NCI-H1694 treated with DMSO at 0.1 percent for 48 hours (cell line): Measurements from ENCODE around the gene DAPK3.
"Not testable (repeated sequence)": the region's sequence is repeated elsewhere in the genome, so short reads cannot be mapped to it uniquely, and the experiment has no call there.

ENCODE experiments used
- DNase-seq: peaks from one replicate; lab custom pipeline; 2025; lab: John Stamatoyannopoulos, UW

Gene DAPK3

DNA sequence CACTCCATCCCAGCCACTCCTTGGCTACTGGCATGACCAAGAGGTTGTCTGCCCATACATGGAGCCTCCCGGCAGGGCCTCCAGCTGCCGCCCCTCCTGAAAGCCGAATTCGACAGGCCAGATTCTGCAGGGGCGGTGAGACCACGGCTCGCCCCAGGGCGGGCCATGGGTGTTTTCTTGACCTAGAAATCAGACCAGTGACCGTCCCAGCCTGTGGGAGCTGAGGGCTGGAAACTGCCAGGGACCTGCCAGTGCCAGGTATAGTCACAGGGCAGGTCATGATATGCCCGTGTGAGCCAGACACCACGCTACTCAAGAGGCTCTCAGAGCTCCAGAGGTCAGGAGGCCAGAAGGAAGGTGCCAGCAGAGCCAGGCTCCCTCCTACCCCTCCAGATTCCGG lies 16.8 kb downstream of the DAPK3 start:
- no peak for DNase-seq

GRCh38 chr19:3952755-3953276 lies 18.1 kb downstream of the DAPK3 start:
- not testable (repeated sequence) for DNase-seq

- DNase-seq, result no peak
These were observed 19.7 kb downstream of the DAPK3 start for GRCh38 chr19:3950871-3951861.

DNA sequence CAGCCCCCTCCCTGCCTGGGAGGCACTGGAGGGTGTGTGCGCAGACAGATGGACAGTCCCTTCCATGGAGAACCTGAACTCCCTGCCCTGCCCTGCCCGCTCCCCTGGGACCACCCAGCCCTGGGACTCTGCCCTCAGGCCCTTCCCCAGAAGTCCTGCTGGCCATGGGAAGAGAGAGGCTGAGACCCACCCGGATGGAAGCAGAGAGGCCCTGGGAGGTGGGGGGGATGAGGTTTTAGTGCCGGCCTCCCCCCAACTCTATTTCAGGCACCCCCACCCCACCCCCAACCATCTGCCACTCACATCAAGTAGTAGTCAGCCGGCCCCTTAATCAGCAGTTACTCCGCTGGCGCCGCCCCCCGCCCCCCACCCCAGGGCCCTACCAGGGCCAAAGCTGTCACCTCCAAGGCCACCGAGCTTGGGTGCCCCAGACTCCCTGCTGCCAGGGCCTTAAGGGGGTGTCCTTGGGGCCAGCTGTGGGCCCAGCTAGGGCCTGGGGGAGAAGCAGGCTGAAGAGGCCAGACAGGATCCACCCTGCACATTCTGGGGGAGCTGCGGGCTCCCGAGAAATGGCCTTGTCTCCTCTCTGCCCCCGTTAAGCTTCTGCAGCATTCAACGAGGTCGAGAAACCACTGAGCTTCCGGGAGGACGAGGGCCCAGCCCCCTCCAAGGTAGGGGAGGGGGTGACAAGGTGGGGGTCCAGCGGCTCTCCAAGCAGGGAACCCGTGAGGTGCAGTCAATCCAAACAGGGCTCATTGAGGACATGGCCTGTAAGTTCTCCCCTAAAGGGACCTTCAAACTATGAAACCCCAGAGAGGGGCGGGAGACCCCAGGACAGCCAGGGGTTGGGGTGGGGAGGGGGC lies 20.7 kb downstream of the DAPK3 start:
- DNase-seq, result no peak

GRCh38 chr19:3949294-3949693 lies 21.6 kb downstream of the DAPK3 start:
- no peak for DNase-seq

DNA sequence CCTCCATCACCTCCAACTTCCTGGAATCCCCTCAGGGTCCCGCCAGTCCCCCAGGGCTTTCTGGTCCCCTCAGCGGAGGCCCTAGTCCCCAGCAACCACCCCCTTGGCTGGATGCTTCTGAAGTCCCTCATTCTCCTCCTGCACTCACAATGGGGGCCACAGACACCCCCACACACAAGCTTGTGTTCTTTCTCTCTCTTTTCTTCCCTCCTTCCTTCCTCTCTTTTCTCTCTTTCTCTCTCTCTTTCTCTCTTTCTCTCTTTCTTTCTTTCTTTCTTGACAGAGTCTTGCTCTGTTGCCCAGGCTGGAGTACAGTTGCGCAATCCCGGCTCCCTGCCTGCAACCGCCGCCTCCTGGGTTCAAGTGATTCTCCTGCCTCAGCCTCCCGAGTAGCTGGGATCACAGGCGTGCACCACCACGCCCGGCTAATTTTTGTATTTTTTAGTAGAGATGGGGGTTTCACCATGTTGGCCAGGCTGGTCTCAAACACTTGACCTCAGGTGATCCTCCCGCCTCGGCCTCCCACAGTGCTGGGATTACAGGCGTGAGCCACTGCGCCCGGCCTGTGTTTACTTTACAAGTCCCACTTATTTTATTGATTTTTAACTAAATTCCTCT lies 23.5 kb downstream of the DAPK3 start:
- not testable (repeated sequence) for DNase-seq

DNA sequence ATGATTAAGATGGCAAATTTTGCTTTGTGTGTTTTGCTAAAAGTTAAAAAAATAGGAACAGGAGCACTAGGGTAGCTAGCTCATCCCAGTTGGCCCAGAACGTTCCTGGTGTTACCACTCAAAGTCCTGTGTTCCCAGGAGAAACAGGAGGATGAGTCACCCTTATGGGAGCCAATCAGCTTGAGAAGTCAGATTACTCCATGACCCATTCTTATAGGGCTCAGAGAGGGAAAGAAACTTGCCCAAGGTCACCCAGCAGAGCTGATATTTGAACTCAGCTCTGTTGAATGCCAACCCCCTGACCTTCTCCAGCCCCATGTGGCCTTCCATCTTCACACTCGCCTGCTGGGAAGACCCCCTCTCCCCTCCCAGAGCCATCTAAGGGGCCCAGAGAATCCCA lies 25.1 kb downstream of the DAPK3 start:
- DNase-seq, result no peak

- DNase-seq, result no peak
These were observed 26.7 kb downstream of the DAPK3 start for GRCh38 chr19:3944018-3944721.

DNA sequence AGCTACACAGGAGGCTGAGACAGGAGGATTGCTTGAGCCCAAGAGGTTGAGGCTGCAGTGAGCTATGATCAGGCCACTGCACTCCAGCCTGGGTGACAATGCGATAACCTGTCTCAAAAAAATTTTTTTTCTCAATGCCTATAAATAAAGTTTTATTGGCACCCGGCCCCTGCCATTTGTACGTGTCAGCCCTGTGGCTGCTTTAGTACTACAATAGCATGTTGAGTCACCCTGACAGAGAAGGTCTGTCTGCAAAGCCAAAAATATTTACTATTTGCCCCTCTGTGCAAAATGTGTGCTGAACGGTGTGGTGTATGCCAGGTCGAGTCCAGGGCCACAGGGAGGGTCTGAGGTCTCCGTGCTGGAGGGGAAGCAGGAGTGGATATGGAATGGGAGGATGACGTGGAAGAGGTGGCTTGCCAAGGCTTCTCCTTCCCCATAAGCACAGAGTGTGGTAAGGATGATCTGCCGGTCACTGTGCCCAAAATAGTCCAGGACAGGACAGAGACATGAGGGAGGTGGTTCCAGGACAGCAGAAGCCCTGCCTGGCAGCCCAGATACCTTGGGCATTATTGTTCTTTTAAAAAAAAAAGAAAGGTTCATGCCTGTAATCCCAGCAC lies 28.0 kb downstream of the DAPK3 start:
- no peak for DNase-seq

DNA sequence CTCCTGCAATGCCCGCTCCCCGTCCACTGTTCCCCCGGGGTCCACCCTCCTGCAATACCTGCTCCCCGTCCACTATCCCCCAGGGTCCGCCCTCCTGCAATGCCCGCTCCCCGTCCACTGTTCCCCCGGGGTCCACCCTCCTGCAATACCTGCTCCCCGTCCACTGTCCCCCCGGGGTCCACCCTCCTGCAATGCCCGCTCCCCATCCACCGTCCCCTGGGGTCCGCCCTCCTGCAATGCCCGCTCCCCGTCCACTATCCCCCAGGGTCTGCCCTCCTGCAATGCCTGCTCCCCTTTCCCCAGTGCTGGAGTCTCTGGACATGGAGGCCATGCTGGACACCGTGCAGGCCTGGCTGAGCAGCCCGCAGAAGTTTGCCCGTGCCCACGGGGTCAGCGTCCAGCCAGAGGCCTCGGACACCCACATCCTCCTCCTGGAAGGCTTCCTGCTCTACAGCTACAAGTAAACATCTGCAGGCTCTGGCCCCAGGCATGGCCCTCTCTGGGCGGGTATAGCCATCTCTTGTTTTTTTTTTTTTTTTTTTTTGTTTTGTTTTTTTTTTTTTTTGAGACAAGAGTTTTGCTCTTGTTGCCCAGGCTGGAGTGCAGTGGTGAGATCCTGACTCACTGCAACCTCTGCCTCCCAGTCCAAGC lies 32.5 kb downstream of the DAPK3 start:
- DNase-seq, result not testable (repeated sequence)

DNA sequence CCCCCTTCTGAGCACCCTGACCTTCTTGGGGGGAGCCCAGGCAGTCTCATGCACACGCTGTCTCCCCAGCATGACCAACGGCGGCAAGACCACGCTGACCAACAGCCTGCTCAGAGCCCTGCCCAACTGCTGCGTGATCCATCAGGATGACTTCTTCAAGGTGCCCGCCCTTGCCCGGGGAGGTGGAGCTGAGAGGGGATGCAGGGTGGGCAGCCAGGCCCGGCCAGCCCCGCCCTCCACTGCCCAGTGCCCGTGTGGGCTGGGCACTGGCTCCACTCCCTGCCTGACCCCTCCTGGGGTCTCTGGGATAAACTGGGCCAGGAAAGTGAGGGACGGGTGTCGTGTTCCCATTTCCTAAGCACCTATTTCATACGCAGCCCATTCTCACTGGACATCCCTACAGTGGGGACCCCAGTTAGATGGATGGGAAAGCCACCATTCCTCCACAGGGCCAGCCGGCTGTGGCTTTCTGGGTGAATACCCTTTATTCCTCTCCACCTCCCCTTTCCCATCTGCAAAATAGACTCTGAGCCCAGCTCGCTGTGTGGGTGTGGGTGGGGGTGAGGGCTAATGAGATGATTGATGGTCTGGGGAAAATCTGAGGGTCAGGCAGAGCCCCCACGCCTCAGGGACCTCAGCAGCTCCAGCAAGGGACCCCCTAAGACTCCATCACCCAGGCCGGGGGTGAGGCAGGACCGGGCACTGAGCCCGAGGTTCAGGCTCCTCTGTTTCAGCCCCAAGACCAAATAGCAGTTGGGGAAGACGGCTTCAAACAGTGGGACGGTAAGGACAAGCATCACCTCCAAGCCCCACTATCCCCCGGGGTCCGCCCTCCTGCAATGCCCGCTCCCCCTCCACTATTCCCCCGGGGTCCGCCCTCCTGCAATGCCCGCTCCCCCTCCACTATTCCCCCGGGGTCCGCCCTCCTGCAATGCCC lies 34.1 kb downstream of the DAPK3 start:
- no peak for DNase-seq

DNA sequence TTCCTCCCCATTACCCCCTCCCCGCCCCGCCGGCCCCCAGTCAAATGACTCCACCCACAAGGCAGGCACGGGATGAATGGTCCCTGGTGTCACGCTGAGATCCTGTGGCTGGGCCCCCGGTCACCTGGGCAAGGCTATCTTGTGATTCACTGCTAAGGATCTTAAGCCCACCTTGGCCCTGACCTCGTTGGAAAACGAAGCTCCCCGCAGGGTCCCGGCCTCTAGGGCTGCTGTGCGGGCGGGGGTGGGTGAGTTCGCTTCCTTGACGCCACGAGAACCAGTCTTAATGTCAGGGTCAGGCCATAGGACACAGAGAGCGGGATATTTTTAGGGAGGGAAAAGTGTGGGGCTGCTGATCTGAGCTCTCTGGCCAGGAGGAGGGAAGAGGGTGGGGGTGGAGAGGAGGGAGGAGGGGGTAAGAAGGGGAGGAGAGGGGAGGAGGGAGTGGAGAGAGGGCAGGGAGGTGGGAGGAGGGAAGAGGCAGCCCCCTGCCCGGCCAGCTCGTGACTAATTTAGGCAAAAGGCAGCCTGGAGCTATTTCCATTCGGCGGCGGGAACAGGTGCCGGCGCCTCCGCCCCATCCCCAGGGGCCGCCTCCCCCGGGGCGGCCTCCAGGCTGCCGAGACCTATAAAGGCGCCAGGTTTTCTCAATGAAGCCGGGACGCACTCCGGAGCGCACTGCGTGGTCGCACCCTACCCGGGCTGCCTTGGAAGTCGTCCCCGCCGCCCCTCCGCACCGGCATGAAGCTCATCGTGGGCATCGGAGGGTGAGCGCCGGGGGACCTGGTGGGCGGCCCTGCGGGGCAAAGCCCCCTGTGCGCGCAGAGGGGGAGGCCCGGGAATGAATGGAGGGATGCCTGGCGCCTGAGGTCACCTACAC lies 37.7 kb downstream of the DAPK3 start, which contains the start of gene NMRK2:
Gene NMRK2, plus strand, starts transcription at position 139 of the 880 bp plus-strand sequence. Its CDS starts 603 bp downstream, at position 742.
- no peak for DNase-seq

- no peak for DNase-seq
These were observed 39.9 kb downstream of the DAPK3 start for GRCh38 chr19:3931041-3931440.

- DNase-seq, result no peak
These were observed 47.0 kb downstream of the DAPK3 start for GRCh38 chr19:3923912-3924311.

DNA sequence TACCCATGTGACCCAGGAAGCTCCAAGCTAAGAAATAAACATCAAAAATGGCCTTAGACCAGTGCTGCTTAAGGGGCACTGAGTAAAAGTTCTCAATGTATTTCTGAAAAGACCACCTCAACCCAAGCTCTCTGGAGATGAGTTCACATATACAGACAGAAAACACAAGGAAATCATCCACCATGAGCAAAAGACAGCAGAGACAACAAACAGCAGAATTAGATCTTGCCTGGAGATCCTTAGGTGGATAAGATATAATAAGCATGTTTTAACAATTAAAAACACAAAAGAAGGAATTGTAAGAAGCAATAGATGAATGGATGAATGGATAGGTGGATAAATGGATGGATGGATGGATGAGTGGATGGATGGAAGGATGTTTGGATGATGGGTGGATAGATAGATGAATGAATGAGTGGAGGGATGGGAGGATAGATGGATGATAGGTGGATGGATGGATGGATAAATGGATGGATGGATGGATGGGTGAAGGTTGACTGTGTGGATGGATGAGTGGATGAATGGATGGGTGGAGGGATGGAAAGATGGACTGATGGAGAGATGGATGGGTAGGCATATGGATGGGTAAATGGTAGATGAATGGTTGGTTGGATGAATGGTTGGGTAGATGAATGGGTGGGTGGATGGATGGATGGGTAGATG lies 47.7 kb downstream of the DAPK3 start:
- no peak for DNase-seq

DNA sequence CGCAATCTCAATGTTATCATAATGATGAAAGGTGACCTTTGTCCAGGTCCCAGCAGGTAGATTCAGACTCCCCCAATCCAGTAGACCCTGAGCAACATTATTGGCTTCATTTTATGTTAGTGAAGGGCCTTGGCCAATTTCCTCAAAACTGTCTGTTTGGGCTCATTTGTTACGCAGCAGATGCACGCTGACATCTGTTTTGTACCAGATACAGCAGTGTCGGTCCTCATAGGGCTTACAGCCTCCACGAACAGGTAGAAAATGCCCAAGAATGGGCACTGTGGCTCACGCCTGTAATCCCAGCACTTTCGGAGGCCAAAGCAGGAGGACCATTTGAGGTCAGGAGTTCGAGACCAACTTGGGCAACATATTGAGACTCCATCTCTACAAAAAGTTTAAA lies 51.1 kb downstream of the DAPK3 start:
- DNase-seq, result no peak

DNA sequence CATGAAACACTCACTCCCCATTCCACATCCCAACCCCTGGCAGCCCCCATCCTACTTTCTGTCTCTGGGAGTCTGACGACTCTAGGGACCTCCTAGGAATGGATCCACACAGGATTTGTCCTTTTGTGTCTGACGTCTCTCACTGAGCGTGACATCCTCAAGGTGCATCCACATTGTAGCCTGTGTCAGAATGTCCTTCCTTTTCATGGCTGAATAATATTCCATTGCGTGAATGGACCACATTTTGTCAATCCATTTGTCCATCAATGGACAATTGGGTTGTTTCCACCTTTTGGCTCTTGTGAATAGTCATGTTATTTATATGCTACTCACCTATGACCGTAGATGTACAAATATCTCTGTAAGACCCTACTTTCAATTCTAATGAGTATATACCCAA lies 54.9 kb downstream of the DAPK3 start:
- no peak for DNase-seq

DNA sequence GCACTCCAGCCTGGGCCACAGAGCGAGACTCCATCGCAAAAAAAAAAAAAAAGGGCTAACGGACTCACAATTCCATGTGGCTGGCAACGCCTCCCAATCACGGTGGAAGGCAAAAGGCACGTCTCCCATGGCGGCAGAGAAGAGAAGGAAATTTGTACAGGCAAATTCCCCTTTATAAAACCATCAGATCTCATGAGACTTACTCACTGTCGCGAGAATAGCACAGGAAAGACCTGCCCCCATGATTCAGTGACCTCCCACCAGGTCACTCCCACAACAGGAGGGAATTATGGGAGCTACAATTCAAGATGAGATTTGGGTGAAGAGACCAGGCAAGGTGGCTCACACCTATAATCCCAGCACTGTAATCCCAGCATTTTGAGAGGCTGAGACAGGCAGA lies 56.7 kb downstream of the DAPK3 start:
- no peak for DNase-seq
